Osteoblast (primary cell): ENCODE results near the gene TAPT1. TPM values are rescaled to one million over a fixed set of nuclear protein-coding genes. Genes with fewer than 3 reads are reported as not detected.

Experiments used
- DNase-seq: peaks from one replicate; pipeline ENCODE4 v3.0.0; 2011; ENCODE audit warnings: low spot score, mixed read lengths; ENCODE audit not compliant: insufficient read length; ENCODE audit errors: missing footprints
- H2AFZ ChIP-seq: 2 replicates; pipeline ENCODE4 v1.6.0; 2011; ENCODE audit warnings: mild to moderate bottlenecking, low read length
- H3K27ac ChIP-seq: 2 replicates; pipeline ENCODE4 v1.5.1; 2011; ENCODE audit warnings: mild to moderate bottlenecking, low read depth, low read length, moderate library complexity
- H3K27me3 ChIP-seq: 2 replicates; pipeline ENCODE4 v1.6.0; 2012; ENCODE audit warnings: mild to moderate bottlenecking, control low read depth, inconsistent platforms, low read length, moderate library complexity; ENCODE audit not compliant: insufficient read depth
- H3K36me3 ChIP-seq: 2 replicates; pipeline ENCODE4 v1.5.1; 2011; ENCODE audit warnings: mild to moderate bottlenecking, low read length, control low read depth, moderate library complexity; ENCODE audit not compliant: insufficient read depth
- H3K4me1 ChIP-seq: 2 replicates; pipeline ENCODE4 v1.5.1; 2011; ENCODE audit warnings: mild to moderate bottlenecking, low read length, control low read depth, moderate library complexity; ENCODE audit not compliant: insufficient read depth
- H3K4me2 ChIP-seq: 2 replicates; pipeline ENCODE4 v1.6.0; 2011; ENCODE audit warnings: mild to moderate bottlenecking, low read length; ENCODE audit not compliant: insufficient read depth
- H3K4me3 ChIP-seq: fragments of 200-600 bp; sonication (generic); 3 replicates; pipeline ENCODE4 v1.5.1; 2012; ENCODE audit warnings: mild to moderate bottlenecking, low read length, inconsistent platforms; ENCODE audit not compliant: insufficient read depth
- H3K79me2 ChIP-seq: 2 replicates; pipeline ENCODE4 v1.6.0; 2012; ENCODE audit warnings: mild to moderate bottlenecking, low read length, control low read depth, inconsistent platforms; ENCODE audit not compliant: insufficient read depth
- H3K9me3 ChIP-seq: 2 replicates; pipeline ENCODE4 v1.5.1; 2011; ENCODE audit warnings: low read depth, low read length, control low read depth
- H4K20me1 ChIP-seq: 2 replicates; pipeline ENCODE4 v1.6.0; 2012; ENCODE audit warnings: mild to moderate bottlenecking, low read length, control low read depth; ENCODE audit not compliant: insufficient read depth
- CTCF ChIP-seq: IDR thresholded peaks from 2 replicates; pipeline ENCODE4 v1.5.1; 2011; ENCODE audit warnings: mild to moderate bottlenecking, low read depth, low read length, moderate library complexity; ENCODE audit errors: extremely low read depth
- total RNA-seq: library from RNA; depleted of rRNA; stranded (reverse); fragments of >200 nt; gene quantifications from 2 replicates; pipeline ENCODE4 v1.2.3, GENCODE V29; 2012

Gene TAPT1
- total RNA-seq, 1 donor, result 19.5 TPM

GRCh38 chr4:16158504-16158852 lies 67.8 kb downstream of the TAPT1 start:
- Histone ChIP-seq H3K79me2 (no peaks in the 10 kb centered on the region), H3K27me3 (no peaks in the 10 kb centered on the region), H3K9me3 (no peaks in the 10 kb centered on the region), H2AFZ (no peak overlapping the region), H3K4me3 (no peak overlapping the region), H3K27ac (no peak overlapping the region), H3K36me3 (peaks cover 3% of the 10 kb centered on the region), H3K4me1 (no peaks in the 10 kb centered on the region), H3K4me2 (no peak overlapping the region), H4K20me1 (no peaks in the 10 kb centered on the region)
- TF ChIP-seq CTCF, result no peak
- no peak for DNase-seq

GRCh38 chr4:16157609-16158503 lies 68.4 kb downstream of the TAPT1 start:
- no peak for DNase-seq
- no peak overlapping the region for H3K4me3 ChIP-seq
- no peaks in the 10 kb centered on the region for H4K20me1 ChIP-seq
- H3K4me2 ChIP-seq, result no peak overlapping the region
- no peaks in the 10 kb centered on the region for H3K9me3 ChIP-seq
- H3K4me1 ChIP-seq, result no peaks in the 10 kb centered on the region
- no peaks in the 10 kb centered on the region for H3K36me3 ChIP-seq
- H3K79me2 ChIP-seq, result no peaks in the 10 kb centered on the region
- no peaks in the 10 kb centered on the region for H3K27me3 ChIP-seq
- H2AFZ ChIP-seq, result no peak overlapping the region
- no peak for TF ChIP-seq CTCF
- H3K27ac ChIP-seq, result no peak overlapping the region

GRCh38 chr4:16155528-16156169 lies 70.6 kb downstream of the TAPT1 start:
- Histone ChIP-seq H3K27ac (no peak overlapping the region), H3K79me2 (no peaks in the 10 kb centered on the region), H3K4me2 (no peak overlapping the region), H3K9me3 (no peaks in the 10 kb centered on the region), H4K20me1 (no peaks in the 10 kb centered on the region), H3K4me1 (no peaks in the 10 kb centered on the region), H3K4me3 (no peak overlapping the region), H2AFZ (no peak overlapping the region), H3K36me3 (no peaks in the 10 kb centered on the region), H3K27me3 (peaks cover 7% of the 10 kb centered on the region)
- no peak for DNase-seq
- TF ChIP-seq CTCF, result no peak

GRCh38 chr4:16154451-16154850 lies 71.8 kb downstream of the TAPT1 start:
- no peak for TF ChIP-seq CTCF
- H3K27ac ChIP-seq, result no peak overlapping the region
- H3K27me3 ChIP-seq, result peaks cover 7% of the 10 kb centered on the region
- no peaks in the 10 kb centered on the region for H3K79me2 ChIP-seq
- no peaks in the 10 kb centered on the region for H3K4me1 ChIP-seq
- DNase-seq, result no peak
- no peak overlapping the region for H3K4me3 ChIP-seq
- no peak overlapping the region for H2AFZ ChIP-seq
- no peak overlapping the region for H3K4me2 ChIP-seq
- H3K9me3 ChIP-seq, result no peaks in the 10 kb centered on the region
- H3K36me3 ChIP-seq, result no peaks in the 10 kb centered on the region
- no peaks in the 10 kb centered on the region for H4K20me1 ChIP-seq
